Colonic mucosa (tissue), 4 donors: Measurements from ENCODE around the gene KIAA1755. TPM values are rescaled to one million over a fixed set of nuclear protein-coding genes. Genes with fewer than 3 reads are reported as not detected.

Experiments
- DNase-seq: peaks from one replicate; pipeline ENCODE4 v3.0.0-alpha.2; 2020
- H3K27ac ChIP-seq: fragments of 200-600 bp; one replicate; pipeline ENCODE4 v1.8.0; 2021
- H3K27me3 ChIP-seq: fragments of 200-600 bp; one replicate; pipeline ENCODE4 v1.8.0; 2021
- H3K36me3 ChIP-seq: fragments of 200-600 bp; one replicate; pipeline ENCODE4 v1.8.0; 2021
- H3K4me1 ChIP-seq: fragments of 200-600 bp; one replicate; pipeline ENCODE4 v1.8.0; 2021; ENCODE audit warnings: mild to moderate bottlenecking
- H3K4me3 ChIP-seq: fragments of 200-600 bp; one replicate; pipeline ENCODE4 v1.8.0; 2021
- H3K9ac ChIP-seq, 2 donors: one replicate each; pipeline ENCODE4 v1.7.0; 2013; ENCODE audit warnings: control low read depth in 2 of 2, low read depth in 2 of 2, low read length in 2 of 2
- H3K9me3 ChIP-seq: fragments of 200-600 bp; one replicate; pipeline ENCODE4 v1.8.0; 2021
- CTCF ChIP-seq: fragments of 200-600 bp; IDR thresholded peaks from one replicate; pipeline ENCODE4 v1.8.0; 2022; ENCODE audit warnings: antibody characterized with exemption, mild to moderate bottlenecking
- intact Hi-C: fragments of 100-400 bp; cut with DNase I; formaldehyde crosslinking; loops from one replicate; pipeline ENCODE4 v1.14.1; 2022
- total RNA-seq, 2 donors: library from RNA; stranded (reverse); fragmentation: NEBNext Ultra II Directional in 1 of 2; extraction: Animal tissue kit (Norgen Biotek cat#: 25700) in 1 of 2; gene quantifications; one replicate each; pipeline ENCODE4 v1.2.1, GENCODE V29; 2021
- donor health status: healthy.
- donor health status: DM: no; HTN: no; CAD: no.
- donor health status: DM: no; HTN: no; CAD: no.

The KIAA1755 gene
- total RNA-seq, 2 donors from 2014 or later: 0.40 to 3.9 TPM

- Histone ChIP-seq H3K4me3 (no peak overlapping the region), H3K27ac (no peak overlapping the region), H3K9ac (no peak overlapping the region), H3K27me3 (no peaks in the 10 kb centered on the region), H3K4me1 (no peaks in the 10 kb centered on the region), H3K36me3 (no peaks in the 10 kb centered on the region), H3K9me3 (no peaks in the 10 kb centered on the region)
- no peak for DNase-seq
- no peak for TF ChIP-seq CTCF
- intact Hi-C loops: no loop called here
Measured at GRCh38 chr20:38177201-38177600, 83.3 kb downstream of the KIAA1755 start.

- no peak for DNase-seq
- Histone ChIP-seq H3K36me3 (no peaks in the 10 kb centered on the region), H3K9me3 (no peaks in the 10 kb centered on the region), H3K27ac (no peak overlapping the region), H3K27me3 (no peaks in the 10 kb centered on the region), H3K9ac (no peak overlapping the region), H3K4me3 (no peak overlapping the region), H3K4me1 (no peaks in the 10 kb centered on the region)
- intact Hi-C loops: no loop called here
- no peak for TF ChIP-seq CTCF
Measured at GRCh38 chr20:38175304-38176180, 85.0 kb downstream of the KIAA1755 start.

GRCh38 chr20:38173237-38174156, 87.0 kb downstream of the KIAA1755 start:
- Histone ChIP-seq H3K4me1 (no peaks in the 10 kb centered on the region), H3K27me3 (no peaks in the 10 kb centered on the region), H3K4me3 (no peak overlapping the region), H3K36me3 (no peaks in the 10 kb centered on the region), H3K9me3 (no peaks in the 10 kb centered on the region), H3K9ac (no peak overlapping the region), H3K27ac (no peak overlapping the region)
- no peak for TF ChIP-seq CTCF
- DNase-seq: no peak
- intact Hi-C loops: no loop called here

- Histone ChIP-seq H3K27ac (no peak overlapping the region), H3K36me3 (no peaks in the 10 kb centered on the region), H3K9ac (no peak overlapping the region), H3K4me3 (no peak overlapping the region), H3K27me3 (no peaks in the 10 kb centered on the region), H3K4me1 (no peaks in the 10 kb centered on the region), H3K9me3 (no peaks in the 10 kb centered on the region)
- TF ChIP-seq CTCF: no peak
- intact Hi-C loops: no loop called here
- no peak for DNase-seq
Measured at GRCh38 chr20:38172408-38172807, 88.1 kb downstream of the KIAA1755 start.

- Histone ChIP-seq H3K27me3 (no peaks in the 10 kb centered on the region), H3K4me1 (no peaks in the 10 kb centered on the region), H3K9me3 (no peaks in the 10 kb centered on the region), H3K36me3 (no peaks in the 10 kb centered on the region), H3K27ac (no peak overlapping the region), H3K9ac (no peak overlapping the region), H3K4me3 (no peak overlapping the region)
- intact Hi-C loops: no loop called here
- TF ChIP-seq CTCF: no peak
- DNase-seq: no peak
Measured at GRCh38 chr20:38171675-38172043, 88.9 kb downstream of the KIAA1755 start.
